Measurements from ENCODE around the gene TUBA1A. TPM values are rescaled to one million over a fixed set of nuclear protein-coding genes. Genes with fewer than 3 reads are reported as not detected.

The TUBA1A gene
- total and polyA plus RNA-seq, 2 experiments from 2014 or later: 189 to 424 TPM

- TF ChIP-seq REST (IDR thresholded peaks at IDR 0.05; ENCODE audit: unreplicated experiment) (no peak), POLR2AphosphoS5 (IDR thresholded peaks at IDR 0.05; ENCODE audit: low read depth) (no peak), NANOG (IDR thresholded peaks at IDR 0.05; ENCODE audit: borderline replicate concordance) (no peak)
- TF ChIP-seq, protein P1, sequence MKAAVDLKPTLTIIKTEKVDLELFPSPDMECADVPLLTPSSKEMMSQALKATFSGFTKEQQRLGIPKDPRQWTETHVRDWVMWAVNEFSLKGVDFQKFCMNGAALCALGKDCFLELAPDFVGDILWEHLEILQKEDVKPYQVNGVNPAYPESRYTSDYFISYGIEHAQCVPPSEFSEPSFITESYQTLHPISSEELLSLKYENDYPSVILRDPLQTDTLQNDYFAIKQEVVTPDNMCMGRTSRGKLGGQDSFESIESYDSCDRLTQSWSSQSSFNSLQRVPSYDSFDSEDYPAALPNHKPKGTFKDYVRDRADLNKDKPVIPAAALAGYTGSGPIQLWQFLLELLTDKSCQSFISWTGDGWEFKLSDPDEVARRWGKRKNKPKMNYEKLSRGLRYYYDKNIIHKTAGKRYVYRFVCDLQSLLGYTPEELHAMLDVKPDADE (IDR thresholded peaks at IDR 0.05): no peak
These were observed 522 bp downstream of the TUBA1A start (continued) for GRCh38 chr12:49188201-49188915.

GRCh38 chr12:49187184-49187583, 1.7 kb downstream of the TUBA1A start:
- peak overlapping the region; percentile 75 for H3K4me3 ChIP-seq
- H3K36me3 Mint-ChIP-seq (ENCODE audit: low read depth): peaks cover 23% of the 10 kb centered on the region
- ATAC-seq (no peak), DNase-seq (ENCODE audit: low spot score) (no peak)
- no peaks in the 10 kb centered on the region for H3K9me3 Mint-ChIP-seq
- H3K9me2 ChIP-seq (ENCODE audit: insufficient read depth): no peaks in the 10 kb centered on the region
- H4K20me1 ChIP-seq (replicated peaks; ENCODE audit: insufficient read depth): peaks cover 4% of the 10 kb centered on the region; the same call in 1 of the 2 replicates
- no peaks in the 10 kb centered on the region for H3F3A ChIP-seq (replicated peaks; ENCODE audit: low read depth)
- peaks cover 1% of the 10 kb centered on the region for H3K27me3 Mint-ChIP-seq (ENCODE audit: insufficient read depth, low read depth, poor library complexity)
- H3K4me1 ChIP-seq (ENCODE audit: insufficient read depth): peaks cover 16% of the 10 kb centered on the region
- H3K4me3 Mint-ChIP-seq: peak overlapping the region; percentile 95
- peak overlapping the region; percentile 81 for H3K4me2 ChIP-seq
- H3K27me3 ChIP-seq (ENCODE audit: insufficient read depth): no peaks in the 10 kb centered on the region
- peaks cover 19% of the 10 kb centered on the region for H3K79me2 ChIP-seq (replicated peaks; ENCODE audit: insufficient read depth)
- H3K4me1 Mint-ChIP-seq: peaks cover 12% of the 10 kb centered on the region
- H2AFZ ChIP-seq: no peak overlapping the region
- no peak overlapping the region for H3K27ac ChIP-seq (ENCODE audit: low read depth)
- H3K36me3 ChIP-seq (ENCODE audit: insufficient read depth): peaks cover 18% of the 10 kb centered on the region; the same call in 1 of the 2 replicates
- no peak overlapping the region for H3K27ac Mint-ChIP-seq
- TF ChIP-seq EZH2 (IDR thresholded peaks at IDR 0.05; ENCODE audit: low read depth, unreplicated experiment): no peak
- TF ChIP-seq JUNB (IDR thresholded peaks at IDR 0.05; ENCODE audit: unreplicated experiment): no peak
- no peak for TF ChIP-seq STAT1 (IDR thresholded peaks at IDR 0.05; ENCODE audit: unreplicated experiment)
- TF ChIP-seq, protein P2, sequence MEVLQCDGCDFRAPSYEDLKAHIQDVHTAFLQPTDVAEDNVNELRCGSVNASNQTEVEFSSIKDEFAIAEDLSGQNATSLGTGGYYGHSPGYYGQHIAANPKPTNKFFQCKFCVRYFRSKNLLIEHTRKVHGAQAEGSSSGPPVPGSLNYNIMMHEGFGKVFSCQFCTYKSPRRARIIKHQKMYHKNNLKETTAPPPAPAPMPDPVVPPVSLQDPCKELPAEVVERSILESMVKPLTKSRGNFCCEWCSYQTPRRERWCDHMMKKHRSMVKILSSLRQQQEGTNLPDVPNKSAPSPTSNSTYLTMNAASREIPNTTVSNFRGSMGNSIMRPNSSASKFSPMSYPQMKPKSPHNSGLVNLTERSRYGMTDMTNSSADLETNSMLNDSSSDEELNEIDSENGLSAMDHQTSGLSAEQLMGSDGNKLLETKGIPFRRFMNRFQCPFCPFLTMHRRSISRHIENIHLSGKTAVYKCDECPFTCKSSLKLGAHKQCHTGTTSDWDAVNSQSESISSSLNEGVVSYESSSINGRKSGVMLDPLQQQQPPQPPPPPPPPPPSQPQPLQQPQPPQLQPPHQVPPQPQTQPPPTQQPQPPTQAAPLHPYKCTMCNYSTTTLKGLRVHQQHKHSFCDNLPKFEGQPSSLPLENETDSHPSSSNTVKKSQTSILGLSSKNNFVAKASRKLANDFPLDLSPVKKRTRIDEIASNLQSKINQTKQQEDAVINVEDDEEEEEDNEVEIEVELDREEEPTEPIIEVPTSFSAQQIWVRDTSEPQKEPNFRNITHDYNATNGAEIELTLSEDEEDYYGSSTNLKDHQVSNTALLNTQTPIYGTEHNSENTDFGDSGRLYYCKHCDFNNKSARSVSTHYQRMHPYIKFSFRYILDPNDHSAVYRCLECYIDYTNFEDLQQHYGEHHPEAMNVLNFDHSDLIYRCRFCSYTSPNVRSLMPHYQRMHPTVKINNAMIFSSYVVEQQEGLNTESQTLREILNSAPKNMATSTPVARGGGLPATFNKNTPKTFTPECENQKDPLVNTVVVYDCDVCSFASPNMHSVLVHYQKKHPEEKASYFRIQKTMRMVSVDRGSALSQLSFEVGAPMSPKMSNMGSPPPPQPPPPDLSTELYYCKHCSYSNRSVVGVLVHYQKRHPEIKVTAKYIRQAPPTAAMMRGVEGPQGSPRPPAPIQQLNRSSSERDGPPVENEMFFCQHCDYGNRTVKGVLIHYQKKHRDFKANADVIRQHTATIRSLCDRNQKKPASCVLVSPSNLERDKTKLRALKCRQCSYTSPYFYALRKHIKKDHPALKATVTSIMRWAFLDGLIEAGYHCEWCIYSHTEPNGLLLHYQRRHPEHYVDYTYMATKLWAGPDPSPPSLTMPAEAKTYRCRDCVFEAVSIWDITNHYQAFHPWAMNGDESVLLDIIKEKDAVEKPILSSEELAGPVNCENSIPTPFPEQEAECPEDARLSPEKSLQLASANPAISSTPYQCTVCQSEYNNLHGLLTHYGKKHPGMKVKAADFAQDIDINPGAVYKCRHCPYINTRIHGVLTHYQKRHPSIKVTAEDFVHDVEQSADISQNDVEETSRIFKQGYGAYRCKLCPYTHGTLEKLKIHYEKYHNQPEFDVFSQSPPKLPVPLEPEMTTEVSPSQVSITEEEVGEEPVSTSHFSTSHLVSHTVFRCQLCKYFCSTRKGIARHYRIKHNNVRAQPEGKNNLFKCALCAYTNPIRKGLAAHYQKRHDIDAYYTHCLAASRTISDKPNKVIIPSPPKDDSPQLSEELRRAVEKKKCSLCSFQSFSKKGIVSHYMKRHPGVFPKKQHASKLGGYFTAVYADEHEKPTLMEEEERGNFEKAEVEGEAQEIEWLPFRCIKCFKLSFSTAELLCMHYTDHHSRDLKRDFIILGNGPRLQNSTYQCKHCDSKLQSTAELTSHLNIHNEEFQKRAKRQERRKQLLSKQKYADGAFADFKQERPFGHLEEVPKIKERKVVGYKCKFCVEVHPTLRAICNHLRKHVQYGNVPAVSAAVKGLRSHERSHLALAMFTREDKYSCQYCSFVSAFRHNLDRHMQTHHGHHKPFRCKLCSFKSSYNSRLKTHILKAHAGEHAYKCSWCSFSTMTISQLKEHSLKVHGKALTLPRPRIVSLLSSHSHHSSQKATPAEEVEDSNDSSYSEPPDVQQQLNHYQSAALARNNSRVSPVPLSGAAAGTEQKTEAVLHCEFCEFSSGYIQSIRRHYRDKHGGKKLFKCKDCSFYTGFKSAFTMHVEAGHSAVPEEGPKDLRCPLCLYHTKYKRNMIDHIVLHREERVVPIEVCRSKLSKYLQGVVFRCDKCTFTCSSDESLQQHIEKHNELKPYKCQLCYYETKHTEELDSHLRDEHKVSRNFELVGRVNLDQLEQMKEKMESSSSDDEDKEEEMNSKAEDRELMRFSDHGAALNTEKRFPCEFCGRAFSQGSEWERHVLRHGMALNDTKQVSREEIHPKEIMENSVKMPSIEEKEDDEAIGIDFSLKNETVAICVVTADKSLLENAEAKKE (CRISPR knock-in tag; IDR thresholded peaks at IDR 0.05): no peak
- TF ChIP-seq, protein P1 (IDR thresholded peaks at IDR 0.05): no peak
- no peak for TF ChIP-seq ZNF114 (CRISPR knock-in tag; IDR thresholded peaks at IDR 0.05)

Measured in GM23338 (cell line).